HUES6 (cell line): ENCODE results near the gene VKORC1.

Source experiments
- H3K27ac ChIP-seq: 2 replicates; pipeline ENCODE4 v1.7.0; 2013; ENCODE audit warnings: low read depth, mild to moderate bottlenecking, low read length, inconsistent platforms
- H3K27me3 ChIP-seq: 2 replicates; pipeline ENCODE4 v1.6.1; 2013; ENCODE audit warnings: low read length; ENCODE audit not compliant: control insufficient read depth, insufficient read depth
- H3K36me3 ChIP-seq: 2 replicates; pipeline ENCODE4 v1.6.1; 2013; ENCODE audit warnings: low read length; ENCODE audit not compliant: control insufficient read depth, insufficient read depth
- H3K4me1 ChIP-seq: 2 replicates; pipeline ENCODE4 v1.6.1; 2013; ENCODE audit warnings: low read length; ENCODE audit not compliant: control insufficient read depth, insufficient read depth
- H3K4me3 ChIP-seq: 2 replicates; pipeline ENCODE4 v1.5.1; 2013; ENCODE audit warnings: low read depth, low read length
- H3K9ac ChIP-seq: one replicate; pipeline ENCODE4 v1.6.1; 2013; ENCODE audit warnings: mild to moderate bottlenecking, low read length
- H3K9me3 ChIP-seq: 2 replicates; pipeline ENCODE4 v1.6.1; 2013; ENCODE audit warnings: low read depth, low read length; ENCODE audit not compliant: control insufficient read depth, insufficient read depth

VKORC1 gene

GRCh38 chr16:31128711-31129567, 34.3 kb upstream of the VKORC1 start:
- Histone ChIP-seq H3K4me3 (no peak overlapping the region), H3K27ac (no peak overlapping the region), H3K9ac (no peak overlapping the region), H3K4me1 (peaks cover 22% of the 10 kb centered on the region), H3K27me3 (no peaks in the 10 kb centered on the region), H3K36me3 (peaks cover 61% of the 10 kb centered on the region), H3K9me3 (no peaks in the 10 kb centered on the region)

DNA sequence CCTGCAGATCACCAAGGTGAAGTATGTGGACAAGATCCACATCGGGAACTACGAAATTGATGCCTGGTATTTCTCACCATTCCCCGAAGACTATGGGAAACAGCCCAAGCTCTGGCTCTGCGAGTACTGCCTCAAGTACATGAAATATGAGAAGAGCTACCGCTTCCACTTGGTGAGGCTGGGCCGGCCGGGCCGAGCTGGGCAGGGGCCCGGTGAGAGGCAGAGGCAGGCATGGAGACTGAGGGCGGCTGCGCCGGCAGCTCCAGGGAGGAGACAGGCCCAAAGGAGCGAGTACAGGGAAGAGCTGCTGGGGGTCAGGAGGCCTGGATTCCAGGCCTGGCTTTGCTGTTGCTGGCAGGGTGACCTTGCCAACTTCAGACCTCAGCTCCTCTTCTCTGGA, 32.6 kb upstream of the VKORC1 start:
- H3K27me3 ChIP-seq: no peaks in the 10 kb centered on the region
- peaks cover 64% of the 10 kb centered on the region for H3K36me3 ChIP-seq
- H3K9ac ChIP-seq: peak overlapping the region; percentile 0
- no peak overlapping the region for H3K4me3 ChIP-seq
- no peaks in the 10 kb centered on the region for H3K9me3 ChIP-seq
- peaks cover 14% of the 10 kb centered on the region; the same call in 1 of the 2 replicates for H3K4me1 ChIP-seq
- H3K27ac ChIP-seq: no peak overlapping the region

DNA sequence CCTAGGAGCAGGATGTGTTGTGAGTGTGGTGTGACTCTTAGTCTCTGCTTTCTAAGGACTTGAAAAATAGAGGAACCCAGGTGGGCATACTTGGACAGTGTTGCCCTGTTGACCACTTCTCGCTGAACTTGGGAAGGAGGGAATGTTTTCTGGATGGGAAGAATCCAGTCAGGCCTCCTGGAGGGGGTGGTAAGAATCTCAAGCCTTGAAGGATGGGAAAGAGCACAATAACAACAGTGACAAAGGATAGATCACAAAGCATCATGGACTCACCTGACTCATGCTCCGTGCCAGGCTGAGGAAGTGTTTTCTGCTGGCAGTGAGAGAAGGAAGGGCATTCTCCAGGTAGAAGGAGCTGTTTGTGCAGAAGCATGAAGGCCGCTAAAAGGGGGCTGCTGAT, 31.2 kb upstream of the VKORC1 start:
- Histone ChIP-seq H3K27me3 (no peaks in the 10 kb centered on the region), H3K27ac (no peak overlapping the region), H3K4me1 (peaks cover 5% of the 10 kb centered on the region; the same call in 1 of the 2 replicates), H3K9me3 (no peaks in the 10 kb centered on the region), H3K4me3 (no peak overlapping the region), H3K36me3 (peaks cover 64% of the 10 kb centered on the region), H3K9ac (no peak overlapping the region)

- H3K36me3 ChIP-seq: peaks cover 49% of the 10 kb centered on the region
These were observed 25.5 kb upstream of the VKORC1 start for GRCh38 chr16:31120129-31120528.

DNA sequence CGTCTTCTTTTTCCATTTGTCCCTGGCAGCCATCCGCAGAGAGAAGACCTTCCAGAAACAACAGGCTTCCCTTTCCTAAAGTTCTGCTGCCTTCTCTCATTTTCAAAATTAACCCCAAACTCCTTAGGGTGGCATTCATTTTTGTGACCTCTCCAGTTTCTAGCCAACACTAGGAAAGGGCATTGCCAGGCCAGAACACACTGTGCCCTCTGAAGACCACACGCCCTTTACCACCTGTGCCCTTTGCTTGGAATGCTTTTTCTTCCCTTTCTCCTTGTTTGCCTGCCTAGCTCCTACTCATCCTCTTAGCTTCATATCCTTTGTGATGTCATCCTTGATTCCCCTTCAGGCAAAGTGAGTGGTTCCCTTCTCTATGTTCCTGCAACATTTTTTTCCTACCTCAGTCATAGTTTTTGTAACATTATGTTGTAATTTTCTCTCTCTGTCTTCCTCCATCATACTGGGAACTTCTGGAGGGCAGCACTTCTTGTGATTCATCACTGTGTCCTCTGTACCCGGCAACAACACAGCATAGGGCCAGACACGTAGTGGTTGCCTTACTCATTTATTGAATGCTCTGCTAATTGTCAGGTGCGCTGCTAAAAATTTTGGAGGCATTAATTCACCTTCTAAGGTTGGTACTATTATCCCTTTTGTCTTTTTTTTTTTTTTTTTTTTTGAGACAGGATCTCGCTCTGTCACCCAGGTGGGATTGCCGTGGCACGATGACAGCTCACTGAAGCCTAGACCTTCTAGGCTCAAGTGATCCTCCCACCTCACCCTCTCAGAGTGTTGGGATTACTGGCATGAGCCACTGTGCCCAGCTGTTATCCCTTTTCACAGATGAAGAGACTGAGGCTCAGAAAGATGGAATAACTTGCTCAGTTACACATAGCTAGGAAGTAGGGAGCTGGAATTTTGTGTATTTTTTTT, 23.9 kb upstream of the VKORC1 start:
- H3K9me3 ChIP-seq: no peaks in the 10 kb centered on the region
- H3K36me3 ChIP-seq: peaks cover 40% of the 10 kb centered on the region
- H3K27me3 ChIP-seq: no peaks in the 10 kb centered on the region
- H3K4me3 ChIP-seq: peak overlapping the region; percentile 95
- peak overlapping the region; percentile 80 for H3K9ac ChIP-seq
- no peak overlapping the region for H3K27ac ChIP-seq
- H3K4me1 ChIP-seq: peaks cover 3% of the 10 kb centered on the region; the same call in 1 of the 2 replicates

More at GRCh38 chr16:31120129-31120528, 25.5 kb upstream of the VKORC1 start:
- no peak overlapping the region for H3K27ac ChIP-seq
- H3K9ac ChIP-seq: no peak overlapping the region
- H3K4me3 ChIP-seq: no peak overlapping the region
- H3K27me3 ChIP-seq: no peaks in the 10 kb centered on the region
- no peaks in the 10 kb centered on the region for H3K9me3 ChIP-seq
- H3K4me1 ChIP-seq: peaks cover 3% of the 10 kb centered on the region; the same call in 1 of the 2 replicates

- Histone ChIP-seq H3K27ac (peak within 1 kb of the TSS; percentile 93), H3K9ac (peak within 1 kb of the TSS; percentile 83), H3K4me3 (peak within 1 kb of the TSS; percentile 95), H3K9me3 (no peaks in the 10 kb centered on the region), H3K36me3 (peaks cover 39% of the 10 kb centered on the region), H3K4me1 (peaks cover 3% of the 10 kb centered on the region; the same call in 1 of the 2 replicates), H3K27me3 (no peaks in the 10 kb centered on the region)
These were observed 23.0 kb upstream of the VKORC1 start, which contains the start of gene KAT8 for GRCh38 chr16:31117384-31118222. KAT8 (plus strand) TSS chr16:31117664; CDS start chr16:31117682, 18 bp downstream.

GRCh38 chr16:31114468-31114867, 19.9 kb upstream of the VKORC1 start:
- Histone ChIP-seq H3K9me3 (no peaks in the 10 kb centered on the region), H3K9ac (no peak overlapping the region), H3K4me3 (no peak overlapping the region), H3K27ac (no peak overlapping the region), H3K36me3 (peaks cover 43% of the 10 kb centered on the region), H3K4me1 (peaks cover 3% of the 10 kb centered on the region; the same call in 1 of the 2 replicates), H3K27me3 (no peaks in the 10 kb centered on the region)

- Histone ChIP-seq H3K27ac (no peak overlapping the region), H3K9me3 (no peaks in the 10 kb centered on the region), H3K4me3 (no peak overlapping the region), H3K36me3 (peaks cover 39% of the 10 kb centered on the region), H3K4me1 (peaks cover 2% of the 10 kb centered on the region; the same call in 1 of the 2 replicates), H3K27me3 (no peaks in the 10 kb centered on the region), H3K9ac (no peak overlapping the region)
These were observed 18.8 kb upstream of the VKORC1 start for GRCh38 chr16:31113121-31114120.

- H3K4me3 ChIP-seq: no peak overlapping the region
- H3K27me3 ChIP-seq: no peaks in the 10 kb centered on the region
- no peaks in the 10 kb centered on the region for H3K9me3 ChIP-seq
- 0 out of 2 replicates have a peak, but pooled peaks cover 4% of the 10 kb centered on the region for H3K4me1 ChIP-seq
- peaks cover 39% of the 10 kb centered on the region for H3K36me3 ChIP-seq
- no peak overlapping the region for H3K27ac ChIP-seq
- no peak overlapping the region for H3K9ac ChIP-seq
These were observed 18.1 kb upstream of the VKORC1 start for GRCh38 chr16:31112711-31113110.
